Measurements from ENCODE around the gene PDIA4. TPM values are rescaled to one million over a fixed set of nuclear protein-coding genes. Genes with fewer than 3 reads are reported as not detected.

Gene PDIA4
- total RNA-seq, 1 experiment from 2014 or later: 191 TPM

DNA sequence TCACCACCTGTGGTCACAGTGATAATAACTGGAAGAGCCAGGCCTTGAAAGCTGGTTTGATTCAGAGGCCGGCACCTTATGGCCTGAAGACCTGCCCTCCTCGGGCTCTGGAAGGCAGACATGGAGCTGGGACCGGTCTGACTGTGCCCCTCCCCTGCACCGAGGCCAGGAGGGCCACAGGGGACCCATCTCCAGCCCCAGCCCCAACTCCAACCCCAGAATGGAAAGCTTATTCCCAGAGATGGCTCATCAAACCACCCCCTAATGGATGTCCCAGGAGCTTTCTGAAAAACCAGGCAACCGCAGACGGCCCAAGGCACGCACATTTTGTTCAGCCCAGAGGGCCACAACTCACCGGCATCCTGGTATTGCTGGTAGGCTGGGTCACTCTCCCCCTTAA lies 16.8 kb downstream of the PDIA4 start:
- intact Hi-C loops (cut with micrococcal nuclease): no loop called here
- H3K4me1 Mint-ChIP-seq (ENCODE audit: insufficient read depth, unreplicated experiment): no peaks in the 10 kb centered on the region
- no peak overlapping the region for H3K4me3 Mint-ChIP-seq (ENCODE audit: unreplicated experiment)
- ChIA-PET POLR2A (interaction anchor here (0.8 to 1.0 kb wide), 2 partner anchors 9 to 29 kb away, joined by 3 read pairs; no protein-coding TSS in a partner anchor), CTCF (interaction anchor here (0.9 to 1.1 kb wide), 2 partner anchors 9 to 54 kb away, joined by 3 to 4 read pairs; no protein-coding TSS in a partner anchor)
- BruUV-seq (replicated peaks): no TSS peak
- TF ChIP-seq, protein P1, sequence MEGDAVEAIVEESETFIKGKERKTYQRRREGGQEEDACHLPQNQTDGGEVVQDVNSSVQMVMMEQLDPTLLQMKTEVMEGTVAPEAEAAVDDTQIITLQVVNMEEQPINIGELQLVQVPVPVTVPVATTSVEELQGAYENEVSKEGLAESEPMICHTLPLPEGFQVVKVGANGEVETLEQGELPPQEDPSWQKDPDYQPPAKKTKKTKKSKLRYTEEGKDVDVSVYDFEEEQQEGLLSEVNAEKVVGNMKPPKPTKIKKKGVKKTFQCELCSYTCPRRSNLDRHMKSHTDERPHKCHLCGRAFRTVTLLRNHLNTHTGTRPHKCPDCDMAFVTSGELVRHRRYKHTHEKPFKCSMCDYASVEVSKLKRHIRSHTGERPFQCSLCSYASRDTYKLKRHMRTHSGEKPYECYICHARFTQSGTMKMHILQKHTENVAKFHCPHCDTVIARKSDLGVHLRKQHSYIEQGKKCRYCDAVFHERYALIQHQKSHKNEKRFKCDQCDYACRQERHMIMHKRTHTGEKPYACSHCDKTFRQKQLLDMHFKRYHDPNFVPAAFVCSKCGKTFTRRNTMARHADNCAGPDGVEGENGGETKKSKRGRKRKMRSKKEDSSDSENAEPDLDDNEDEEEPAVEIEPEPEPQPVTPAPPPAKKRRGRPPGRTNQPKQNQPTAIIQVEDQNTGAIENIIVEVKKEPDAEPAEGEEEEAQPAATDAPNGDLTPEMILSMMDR (IDR thresholded peaks at IDR 0.05; ENCODE audit: unreplicated experiment): no peak
- DNase-seq (ENCODE audit: unreplicated experiment): no peak
- H3K9me3 Mint-ChIP-seq (ENCODE audit: unreplicated experiment): no peaks in the 10 kb centered on the region
- no peak overlapping the region for H3K27ac Mint-ChIP-seq (ENCODE audit: low read depth, unreplicated experiment)
- H3K27me3 Mint-ChIP-seq (ENCODE audit: insufficient read depth, unreplicated experiment): no peaks in the 10 kb centered on the region
- peaks cover 78% of the 10 kb centered on the region for H3K36me3 Mint-ChIP-seq (ENCODE audit: insufficient read depth, unreplicated experiment)

DNA sequence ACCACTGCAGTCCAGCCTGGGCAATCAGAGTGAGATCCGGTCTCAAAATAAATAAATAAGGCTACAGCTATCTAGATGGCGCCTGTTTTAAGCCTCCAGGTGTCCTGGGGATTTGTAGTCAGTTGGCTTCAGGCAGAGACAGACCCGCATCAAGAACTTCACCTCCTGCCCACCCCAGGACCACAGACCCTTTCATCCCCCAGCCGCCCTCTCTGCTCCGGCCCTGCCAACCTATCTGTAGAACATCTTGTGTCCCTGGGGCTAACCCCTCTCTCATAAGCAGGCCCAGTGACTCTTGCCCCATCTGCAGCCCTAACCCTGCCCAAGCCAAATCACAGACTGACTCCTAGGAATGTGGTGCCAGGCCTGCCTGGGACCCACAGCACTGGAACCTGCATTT lies 17.9 kb downstream of the PDIA4 start:
- intact Hi-C loops (cut with micrococcal nuclease): no loop called here

DNA sequence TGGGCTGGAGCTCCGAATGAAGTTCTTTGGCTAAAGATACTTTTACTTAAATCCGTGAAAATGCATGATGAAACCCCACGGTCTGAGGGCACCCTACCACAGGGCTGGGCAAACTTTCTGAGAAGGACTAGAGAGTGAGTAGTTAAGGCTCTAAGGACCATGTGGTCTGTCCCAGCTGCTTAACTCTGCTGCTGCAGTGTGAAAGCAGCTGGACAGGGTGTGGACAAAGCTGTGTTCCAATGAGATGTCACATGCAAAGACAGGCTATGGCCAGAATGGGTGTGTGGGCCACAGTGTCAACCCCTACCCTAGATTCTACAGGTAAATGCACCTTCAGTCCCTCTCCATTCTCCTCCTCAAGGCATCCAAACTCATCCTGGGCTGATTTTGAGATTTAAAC lies 18.8 kb downstream of the PDIA4 start:
- Mint-ChIP-seq H3K4me3 (ENCODE audit: unreplicated experiment) (no peak overlapping the region), H3K27ac (ENCODE audit: low read depth, unreplicated experiment) (no peak overlapping the region), H3K9me3 (ENCODE audit: unreplicated experiment) (no peaks in the 10 kb centered on the region), H3K27me3 (ENCODE audit: insufficient read depth, unreplicated experiment) (no peaks in the 10 kb centered on the region), H3K4me1 (ENCODE audit: insufficient read depth, unreplicated experiment) (no peaks in the 10 kb centered on the region), H3K36me3 (ENCODE audit: insufficient read depth, unreplicated experiment) (peaks cover 69% of the 10 kb centered on the region)
- ChIA-PET POLR2A (no interaction called here), CTCF (interaction anchor here (0.6 to 1.0 kb wide), 5 partner anchors 17 to 118 kb away, joined by 3 to 6 read pairs (median 4); no protein-coding TSS in a partner anchor)
- intact Hi-C loops (cut with micrococcal nuclease): no loop called here
- BruUV-seq (replicated peaks): no TSS peak
- no peak for DNase-seq (ENCODE audit: unreplicated experiment)
- TF ChIP-seq, protein P1 (IDR thresholded peaks at IDR 0.05; ENCODE audit: unreplicated experiment): no peak

More for the DNA sequence above, 17.9 kb downstream of the PDIA4 start:
- Mint-ChIP-seq H3K36me3 (ENCODE audit: insufficient read depth, unreplicated experiment) (peaks cover 73% of the 10 kb centered on the region), H3K9me3 (ENCODE audit: unreplicated experiment) (no peaks in the 10 kb centered on the region), H3K4me1 (ENCODE audit: insufficient read depth, unreplicated experiment) (no peaks in the 10 kb centered on the region), H3K27me3 (ENCODE audit: insufficient read depth, unreplicated experiment) (no peaks in the 10 kb centered on the region), H3K27ac (ENCODE audit: low read depth, unreplicated experiment) (no peak overlapping the region), H3K4me3 (ENCODE audit: unreplicated experiment) (no peak overlapping the region)
- no TSS peak for BruUV-seq (replicated peaks)
- CTCF ChIA-PET: interaction anchor here (0.6 to 0.8 kb wide), 2 partner anchors 82 to 117 kb away, joined by 3 to 4 read pairs; no protein-coding TSS in a partner anchor
- DNase-seq (ENCODE audit: unreplicated experiment): no peak
- POLR2A ChIA-PET: no interaction called here
- TF ChIP-seq, protein P1 (IDR thresholded peaks at IDR 0.05; ENCODE audit: unreplicated experiment): no peak

DNA sequence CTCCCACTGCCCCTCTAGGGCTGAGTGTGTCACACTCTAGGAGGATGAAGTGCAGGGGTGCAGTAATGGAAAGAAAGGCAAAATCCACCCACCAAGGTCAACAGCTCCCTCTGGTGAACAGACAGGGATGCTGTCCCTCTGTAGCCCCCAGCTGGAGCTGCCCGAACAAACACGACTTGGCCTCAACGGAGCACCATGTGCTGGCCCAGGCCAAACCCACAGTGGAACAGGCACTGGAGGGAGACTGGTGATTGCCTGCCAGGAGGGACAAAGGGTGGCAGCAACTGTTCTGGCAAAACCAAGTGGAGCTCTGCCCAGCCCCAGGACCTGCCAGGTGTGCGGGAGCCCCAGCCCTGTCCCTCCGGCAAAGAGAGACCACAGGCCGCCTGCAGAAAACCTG lies 20.7 kb downstream of the PDIA4 start:
- ChIA-PET POLR2A (no interaction called here), CTCF (interaction anchor here (0.6 to 1.7 kb wide), 5 partner anchors 14 to 283 kb away, joined by 3 to 7 read pairs (median 4); no protein-coding TSS in a partner anchor)
- no peak overlapping the region for H3K4me3 Mint-ChIP-seq (ENCODE audit: unreplicated experiment)
- no peak overlapping the region for H3K27ac Mint-ChIP-seq (ENCODE audit: low read depth, unreplicated experiment)
- H3K27me3 Mint-ChIP-seq (ENCODE audit: insufficient read depth, unreplicated experiment): no peaks in the 10 kb centered on the region
- intact Hi-C loops (cut with micrococcal nuclease): no loop called here
- TF ChIP-seq, protein P1 (IDR thresholded peaks at IDR 0.05; ENCODE audit: unreplicated experiment): no peak
- DNase-seq (ENCODE audit: unreplicated experiment): no peak
- peaks cover 64% of the 10 kb centered on the region for H3K36me3 Mint-ChIP-seq (ENCODE audit: insufficient read depth, unreplicated experiment)
- no peaks in the 10 kb centered on the region for H3K4me1 Mint-ChIP-seq (ENCODE audit: insufficient read depth, unreplicated experiment)
- no peaks in the 10 kb centered on the region for H3K9me3 Mint-ChIP-seq (ENCODE audit: unreplicated experiment)
- BruUV-seq (replicated peaks): no TSS peak
